Activated CD8-positive, alpha-beta memory T cell treated with anti-CD3 and anti-CD28 coated beads for 4 hours (primary cell): ENCODE data around the gene MTOR.
"Not testable (repeated sequence)": the region's sequence is repeated elsewhere in the genome, so short reads cannot be mapped to it uniquely, and the experiment has no call there.

Experiments
- DNase-seq, 2 donors: peaks; one replicate each; pipeline ENCODE4 v3.0.0-alpha.2; 2020; ENCODE audit warnings: low read depth in 2 of 2

The MTOR gene

GRCh38 chr1:11180342-11180744 lies 82.0 kb downstream of the MTOR start:
- DNase-seq = no peak

GRCh38 chr1:11179749-11180148 lies 82.6 kb downstream of the MTOR start:
- not testable (repeated sequence) for DNase-seq

GRCh38 chr1:11179125-11179524 lies 83.2 kb downstream of the MTOR start:
- no peak for DNase-seq

- DNase-seq = no peak
Measured at GRCh38 chr1:11178021-11179015, 84.0 kb downstream of the MTOR start.

- DNase-seq = no peak
Measured at GRCh38 chr1:11176081-11176706, 86.2 kb downstream of the MTOR start.

- DNase-seq = no peak
Measured at GRCh38 chr1:11175461-11175860, 86.9 kb downstream of the MTOR start.

- DNase-seq = no peak
Measured at GRCh38 chr1:11174261-11174942, 87.9 kb downstream of the MTOR start.

GRCh38 chr1:11170102-11170501 lies 92.2 kb downstream of the MTOR start:
- no peak for DNase-seq

GRCh38 chr1:11169202-11169601 lies 93.1 kb downstream of the MTOR start:
- no peak for DNase-seq

GRCh38 chr1:11168731-11169130 lies 93.6 kb downstream of the MTOR start:
- no peak for DNase-seq

GRCh38 chr1:11166744-11167143 lies 95.6 kb downstream of the MTOR start:
- DNase-seq = not testable (repeated sequence)

GRCh38 chr1:11162752-11163151 lies 99.6 kb downstream of the MTOR start:
- not testable (repeated sequence) for DNase-seq

GRCh38 chr1:11158720-11159321 lies 103.5 kb downstream of the MTOR start:
- no peak for DNase-seq

- no peak for DNase-seq
Measured at GRCh38 chr1:11158291-11158690, 104.1 kb downstream of the MTOR start.

GRCh38 chr1:11157867-11158266 lies 104.5 kb downstream of the MTOR start:
- no peak for DNase-seq

- no peak for DNase-seq
Measured at GRCh38 chr1:11157394-11157793, 105.0 kb downstream of the MTOR start.

GRCh38 chr1:11156963-11157362 lies 105.4 kb downstream of the MTOR start:
- no peak for DNase-seq

- no peak for DNase-seq
Measured at GRCh38 chr1:11156441-11156840, 105.9 kb downstream of the MTOR start.

- DNase-seq = no peak
Measured at GRCh38 chr1:11153184-11153583, 109.2 kb downstream of the MTOR start.

- DNase-seq = no peak
Measured at GRCh38 chr1:11152755-11153154, 109.6 kb downstream of the MTOR start.

- DNase-seq = no peak
Measured at GRCh38 chr1:11151826-11152612, 110.3 kb downstream of the MTOR start.
